Measurements from ENCODE around the gene TMCC1. TPM values are rescaled to one million over a fixed set of nuclear protein-coding genes. Genes with fewer than 3 reads are reported as not detected.
"Not testable (repeated sequence)": the region's sequence is repeated elsewhere in the genome, so short reads cannot be mapped to it uniquely, and the experiment has no call there.

TMCC1 gene
- total RNA-seq, 1 donor from 2014 or later: 24.3 TPM

DNA sequence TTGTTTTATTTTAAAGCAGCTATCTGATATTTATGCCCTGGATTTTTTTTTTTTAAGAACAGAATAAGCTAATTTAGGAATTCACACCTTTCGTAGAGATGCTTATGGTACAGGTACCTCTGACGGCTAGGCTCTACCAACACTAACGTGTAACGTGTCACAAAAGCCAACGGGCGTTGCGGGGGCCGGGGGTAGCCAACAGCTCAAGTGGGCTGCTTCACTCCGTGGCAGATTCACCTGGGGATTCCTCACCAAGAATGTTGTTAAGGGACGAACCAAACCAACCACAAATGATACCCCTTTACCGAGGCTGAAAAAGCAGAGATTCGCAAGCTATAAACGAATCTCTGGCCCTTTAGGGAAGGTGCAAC lies 1.0 kb downstream of the TMCC1 start:
- H3K4me3 ChIP-seq (ENCODE audit: low read depth, low read length): peak overlapping the region; percentile 86
- DNase-seq (ENCODE audit: low read depth): no peak
- TF ChIP-seq, protein P1, sequence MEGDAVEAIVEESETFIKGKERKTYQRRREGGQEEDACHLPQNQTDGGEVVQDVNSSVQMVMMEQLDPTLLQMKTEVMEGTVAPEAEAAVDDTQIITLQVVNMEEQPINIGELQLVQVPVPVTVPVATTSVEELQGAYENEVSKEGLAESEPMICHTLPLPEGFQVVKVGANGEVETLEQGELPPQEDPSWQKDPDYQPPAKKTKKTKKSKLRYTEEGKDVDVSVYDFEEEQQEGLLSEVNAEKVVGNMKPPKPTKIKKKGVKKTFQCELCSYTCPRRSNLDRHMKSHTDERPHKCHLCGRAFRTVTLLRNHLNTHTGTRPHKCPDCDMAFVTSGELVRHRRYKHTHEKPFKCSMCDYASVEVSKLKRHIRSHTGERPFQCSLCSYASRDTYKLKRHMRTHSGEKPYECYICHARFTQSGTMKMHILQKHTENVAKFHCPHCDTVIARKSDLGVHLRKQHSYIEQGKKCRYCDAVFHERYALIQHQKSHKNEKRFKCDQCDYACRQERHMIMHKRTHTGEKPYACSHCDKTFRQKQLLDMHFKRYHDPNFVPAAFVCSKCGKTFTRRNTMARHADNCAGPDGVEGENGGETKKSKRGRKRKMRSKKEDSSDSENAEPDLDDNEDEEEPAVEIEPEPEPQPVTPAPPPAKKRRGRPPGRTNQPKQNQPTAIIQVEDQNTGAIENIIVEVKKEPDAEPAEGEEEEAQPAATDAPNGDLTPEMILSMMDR (conservative IDR thresholded peaks at IDR 0.05; ENCODE audit: low read depth, low read length): no peak

DNA sequence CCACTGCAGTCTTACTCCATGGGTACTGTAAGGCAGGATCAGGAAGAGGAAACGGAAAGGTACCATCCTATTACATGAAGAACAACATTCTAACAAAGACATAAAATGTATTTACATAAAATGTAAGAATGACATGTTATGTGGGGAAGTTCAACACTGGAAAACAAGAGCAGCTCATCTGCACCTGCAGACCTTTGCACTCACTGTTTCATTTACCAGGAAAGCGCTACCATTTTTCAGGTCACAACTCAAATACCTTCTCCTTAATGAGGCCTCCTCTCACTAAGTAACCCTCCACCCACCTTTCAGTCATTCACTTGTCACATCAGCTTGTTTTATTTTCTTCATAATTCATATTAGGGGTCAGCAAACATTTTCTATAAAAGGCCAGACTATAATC lies 2.6 kb downstream of the TMCC1 start:
- no peak for DNase-seq (ENCODE audit: low read depth)
- no peak overlapping the region for H3K4me3 ChIP-seq (ENCODE audit: low read depth, low read length)
- TF ChIP-seq, protein P1 (conservative IDR thresholded peaks at IDR 0.05; ENCODE audit: low read depth, low read length): no peak

DNA sequence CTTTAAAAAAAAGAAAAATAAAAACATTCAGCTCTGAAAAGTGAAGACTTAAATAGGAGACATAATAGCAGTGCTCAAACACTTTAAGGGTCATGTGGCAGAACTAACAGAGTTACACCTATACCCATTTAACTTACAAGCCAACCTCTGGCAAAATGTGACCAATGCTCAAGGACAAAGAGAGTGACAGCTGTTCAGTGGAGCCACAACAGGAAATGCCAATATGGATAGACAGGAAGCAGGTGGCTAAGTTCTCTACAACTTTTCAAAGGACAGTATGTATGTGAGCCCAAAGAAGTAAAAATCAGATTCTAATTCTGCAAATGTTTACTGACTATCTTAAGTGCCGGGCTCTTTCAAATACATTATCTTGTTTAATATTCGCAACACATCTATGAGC lies 3.4 kb downstream of the TMCC1 start:
- no peak overlapping the region for H3K4me3 ChIP-seq (ENCODE audit: low read depth, low read length)
- DNase-seq (ENCODE audit: low read depth): no peak
- TF ChIP-seq, protein P1 (conservative IDR thresholded peaks at IDR 0.05; ENCODE audit: low read depth, low read length): no peak

DNA sequence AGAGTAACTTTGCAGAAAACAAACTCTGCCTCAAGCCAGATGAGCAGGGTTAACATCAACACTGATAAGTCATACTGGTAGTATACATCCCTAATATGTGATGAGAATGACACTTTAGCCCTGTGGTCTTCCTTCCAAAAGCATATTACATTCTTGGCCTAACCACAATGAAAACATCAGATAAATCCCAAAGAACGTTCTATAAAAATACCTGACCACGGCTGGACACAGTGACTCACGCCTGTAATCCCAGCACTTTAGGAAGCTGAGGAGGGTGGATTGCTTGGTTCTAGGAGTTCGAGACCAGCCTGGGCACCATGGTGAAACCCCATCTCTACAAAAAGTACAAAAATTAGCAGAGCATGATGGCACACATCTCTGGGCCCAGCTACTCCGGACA lies 4.7 kb downstream of the TMCC1 start:
- TF ChIP-seq, protein P1 (conservative IDR thresholded peaks at IDR 0.05; ENCODE audit: low read depth, low read length): no peak
- DNase-seq (ENCODE audit: low read depth): peak; percentile 41
- no peak overlapping the region for H3K4me3 ChIP-seq (ENCODE audit: low read depth, low read length)

DNA sequence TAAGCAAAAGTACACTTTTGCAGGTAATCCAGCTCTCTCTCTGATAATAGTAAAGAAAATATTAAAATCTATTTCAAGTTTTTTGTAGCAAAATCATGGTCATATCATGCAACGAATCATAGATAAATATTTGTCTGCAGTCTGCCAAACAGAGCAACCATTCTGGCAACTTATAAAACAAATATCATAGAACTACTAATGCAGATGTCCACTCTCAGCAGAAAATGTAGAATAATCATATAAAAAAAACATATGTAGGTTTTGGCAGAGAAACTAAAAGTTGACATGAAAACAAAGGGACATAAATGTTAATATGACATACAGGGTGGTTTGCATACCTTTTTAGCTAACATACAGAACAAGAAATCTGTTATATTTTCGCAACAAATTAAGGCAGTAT lies 12.2 kb downstream of the TMCC1 start:
- TF ChIP-seq, protein P1 (conservative IDR thresholded peaks at IDR 0.05; ENCODE audit: low read depth, low read length): no peak
- no peak overlapping the region for H3K4me3 ChIP-seq (ENCODE audit: low read depth, low read length)
- no peak for DNase-seq (ENCODE audit: low read depth)

DNA sequence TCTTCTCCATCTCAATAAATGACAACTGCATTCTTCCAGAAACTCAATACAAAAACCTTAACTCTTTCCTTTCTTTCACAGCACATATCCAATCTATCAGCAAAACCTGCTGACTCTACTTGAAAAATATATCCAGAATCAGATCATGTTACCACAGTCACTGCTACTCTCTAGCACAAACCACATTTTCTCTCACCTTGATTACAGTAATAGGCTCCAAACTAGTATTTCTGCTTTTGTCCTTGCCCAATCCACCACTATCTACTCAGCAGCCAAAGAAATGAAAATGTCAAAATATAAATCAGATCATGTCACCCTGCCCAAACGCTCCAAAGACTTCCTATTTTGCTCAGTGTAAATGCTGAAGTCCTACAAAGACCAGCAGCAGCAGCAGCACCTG lies 15.2 kb downstream of the TMCC1 start:
- TF ChIP-seq, protein P1 (conservative IDR thresholded peaks at IDR 0.05; ENCODE audit: low read depth, low read length): no peak
- H3K4me3 ChIP-seq (ENCODE audit: low read depth, low read length): no peak overlapping the region
- no peak for DNase-seq (ENCODE audit: low read depth)

DNA sequence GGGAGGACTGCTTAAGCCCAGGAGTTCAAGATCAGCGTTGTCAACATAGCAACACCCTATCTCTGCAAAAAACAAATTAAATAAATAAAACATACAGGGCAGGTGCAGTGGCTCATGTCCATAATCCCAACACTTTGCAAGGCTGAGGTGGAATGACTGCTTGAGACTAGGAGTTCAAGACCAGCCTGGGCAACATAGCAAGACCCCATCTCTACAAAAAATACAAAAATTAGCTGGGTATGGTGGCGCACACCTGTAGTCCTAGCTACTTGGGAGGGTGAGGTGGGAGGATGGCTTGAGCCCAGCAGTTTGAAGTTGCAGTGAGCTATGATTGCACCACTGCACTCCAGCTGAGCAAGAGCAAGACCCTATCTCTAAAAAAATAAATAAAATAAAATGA lies 19.0 kb downstream of the TMCC1 start:
- H3K4me3 ChIP-seq (ENCODE audit: low read depth, low read length); DNase-seq (ENCODE audit: low read depth): not testable (repeated sequence)

DNA sequence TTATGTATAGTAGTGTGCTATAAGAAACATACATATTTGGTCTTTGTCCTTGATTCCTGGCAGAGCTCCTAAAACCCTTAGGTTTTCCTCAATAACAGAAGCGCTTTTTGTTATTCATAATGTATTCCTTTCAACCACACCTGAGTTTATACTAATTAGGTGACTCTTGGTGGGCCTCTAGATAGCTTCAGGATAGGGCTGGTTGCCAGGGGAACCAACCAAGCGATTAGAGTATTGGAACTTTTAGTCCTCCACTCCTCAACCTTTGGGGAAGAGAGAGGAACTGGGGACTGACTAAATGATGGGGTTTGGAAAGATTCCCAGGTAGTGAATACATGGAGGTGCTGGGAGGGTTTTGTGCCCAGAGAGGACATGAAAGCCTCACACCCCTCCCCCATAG lies 24.6 kb downstream of the TMCC1 start:
- H3K4me3 ChIP-seq (ENCODE audit: low read depth, low read length): no peak overlapping the region
- no peak for DNase-seq (ENCODE audit: low read depth)
- TF ChIP-seq, protein P1 (conservative IDR thresholded peaks at IDR 0.05; ENCODE audit: low read depth, low read length): no peak
